ENCODE measurements around the gene ECHS1.

GRCh38 chr10:133327651-133328357 is 45.4 kb downstream of the ECHS1 start:
- TF ChIP-seq, protein P1, sequence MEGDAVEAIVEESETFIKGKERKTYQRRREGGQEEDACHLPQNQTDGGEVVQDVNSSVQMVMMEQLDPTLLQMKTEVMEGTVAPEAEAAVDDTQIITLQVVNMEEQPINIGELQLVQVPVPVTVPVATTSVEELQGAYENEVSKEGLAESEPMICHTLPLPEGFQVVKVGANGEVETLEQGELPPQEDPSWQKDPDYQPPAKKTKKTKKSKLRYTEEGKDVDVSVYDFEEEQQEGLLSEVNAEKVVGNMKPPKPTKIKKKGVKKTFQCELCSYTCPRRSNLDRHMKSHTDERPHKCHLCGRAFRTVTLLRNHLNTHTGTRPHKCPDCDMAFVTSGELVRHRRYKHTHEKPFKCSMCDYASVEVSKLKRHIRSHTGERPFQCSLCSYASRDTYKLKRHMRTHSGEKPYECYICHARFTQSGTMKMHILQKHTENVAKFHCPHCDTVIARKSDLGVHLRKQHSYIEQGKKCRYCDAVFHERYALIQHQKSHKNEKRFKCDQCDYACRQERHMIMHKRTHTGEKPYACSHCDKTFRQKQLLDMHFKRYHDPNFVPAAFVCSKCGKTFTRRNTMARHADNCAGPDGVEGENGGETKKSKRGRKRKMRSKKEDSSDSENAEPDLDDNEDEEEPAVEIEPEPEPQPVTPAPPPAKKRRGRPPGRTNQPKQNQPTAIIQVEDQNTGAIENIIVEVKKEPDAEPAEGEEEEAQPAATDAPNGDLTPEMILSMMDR (IDR thresholded peaks at IDR 0.05; ENCODE audit: extremely low read depth in 1 of 2, insufficient read depth in 1 of 2, low read depth in 1 of 2, low read length in 2 of 2) = no peak
- no peak for TF ChIP-seq POLR2A (IDR thresholded peaks at IDR 0.05; ENCODE audit: low read depth, low read length)

All from endothelial cell of umbilical vein (primary cell).